HepG2 (cell line): Measurements from ENCODE around the gene KPNA3. TPM values are rescaled to one million over a fixed set of nuclear protein-coding genes. Genes with fewer than 3 reads are reported as not detected.

Experiments
- CCAR2 ChIP-seq: fragments of 200-400 bp; formaldehyde crosslinking; optimal IDR thresholded peaks from 2 replicates; pipeline ENCODE3; 2018; ENCODE audit warnings: low read depth, mild to moderate bottlenecking, low read length, moderate library complexity
- EP300 ChIP-seq, 3 experiments: sonication (generic) in 1 of 3; formaldehyde crosslinking in 1 of 3; IDR thresholded peaks; 2 replicates each; pipeline versions ENCODE4 v1.5.1 to v1.6.1; 2011 to 2020; ENCODE audit warnings: low read depth in 2 of 3, low read length in 2 of 3, borderline replicate concordance in 1 of 3, improper control_type of control experiment in 1 of 3, mild to moderate bottlenecking in 1 of 3, missing genetic modification reagents in 1 of 3, moderate library complexity in 1 of 3
- IKZF1 ChIP-seq: fragments of 450-650 bp; IDR thresholded peaks from 2 replicates; pipeline ENCODE4 v1.7.1; 2016
- NFKB2 ChIP-seq: sonication (generic); formaldehyde crosslinking; IDR thresholded peaks from 2 replicates; pipeline ENCODE4 v1.4.0; 2020; ENCODE audit warnings: missing genetic modification reagents, borderline replicate concordance
- SRSF4 ChIP-seq: fragments of 200-400 bp; formaldehyde crosslinking; IDR thresholded peaks from one replicate; pipeline ENCODE4 v1.6.1; 2018; ENCODE audit warnings: mild to moderate bottlenecking, low read depth, low read length, moderate library complexity; ENCODE audit not compliant: poor library complexity, severe bottlenecking
- ZC3H13 ChIP-seq: sonication (generic); formaldehyde crosslinking; IDR thresholded peaks from 2 replicates; pipeline ENCODE4 v1.8.1; 2023; ENCODE audit warnings: mild to moderate bottlenecking, missing genetic modification reagents, moderate library complexity
- ZFAT ChIP-seq: sonication (generic); formaldehyde crosslinking; conservative IDR thresholded peaks from 2 replicates; pipeline ENCODE4 v1.8.1; 2023; ENCODE audit warnings: missing genetic modification reagents, inconsistent platforms
- ZMYM3 ChIP-seq: sonication (generic); formaldehyde crosslinking; IDR thresholded peaks from 2 replicates; pipeline ENCODE4 v1.5.1; 2020; ENCODE audit warnings: mild to moderate bottlenecking, missing genetic modification reagents
- ZNF232 ChIP-seq: sonication (generic); formaldehyde crosslinking; IDR thresholded peaks from 2 replicates; pipeline ENCODE4 v1.4.0; 2020; ENCODE audit warnings: missing genetic modification reagents, borderline replicate concordance
- ZNF33B ChIP-seq: sonication (generic); formaldehyde crosslinking; IDR thresholded peaks from 2 replicates; pipeline ENCODE4 v1.5.1; 2020; ENCODE audit warnings: mild to moderate bottlenecking, missing genetic modification reagents
- ZNF543 ChIP-seq: sonication (generic); formaldehyde crosslinking; IDR thresholded peaks from 2 replicates; pipeline ENCODE4 v1.4.0; 2020; ENCODE audit warnings: mild to moderate bottlenecking, missing genetic modification reagents
- ZNF713 ChIP-seq: sonication (generic); formaldehyde crosslinking; IDR thresholded peaks from 2 replicates; pipeline ENCODE4 v1.4.0; 2020; ENCODE audit warnings: mild to moderate bottlenecking, missing genetic modification reagents
- ZNF780A ChIP-seq: sonication (generic); formaldehyde crosslinking; IDR thresholded peaks from 2 replicates; pipeline ENCODE4 v1.8.0; 2022; ENCODE audit warnings: mild to moderate bottlenecking, missing genetic modification reagents, moderate library complexity
- ZNF792 ChIP-seq: IDR thresholded peaks from 2 replicates; pipeline ENCODE4 v1.6.1; 2016
- polyA plus RNA-seq, 8 experiments: library from polyadenylated mRNA; depleted of rRNA in 3 of 8; stranded (reverse) in 7 of 8; unstranded in 1 of 8; fragments of >200 nt; fragmentation: Illumina TruSeq in 4 of 8; extraction: Trizol in 4 of 8; gene quantifications; 2 replicates each; pipeline versions ENCODE4 v1.2.1 to v1.2.3, GENCODE V29; 2011 to 2016; ENCODE audit warnings: low read depth in 4 of 8, missing spikeins in 1 of 8, mixed read lengths in 1 of 8; ENCODE audit not compliant: insufficient read depth in 1 of 8
- total RNA-seq, 5 experiments: library from RNA; depleted of rRNA; stranded (reverse); fragments of >200 nt; fragmentation: Illumina TruSeq; extraction: Trizol; gene quantifications; 2 replicates each; pipeline ENCODE4 v1.2.3, GENCODE V29; 2016; ENCODE audit warnings: low read depth in 1 of 5
- TF ChIP-seq, protein P1 (sequence below), 2 experiments: sonication (generic) in 1 of 2; formaldehyde crosslinking in 1 of 2; IDR thresholded peaks; 2 replicates each; pipeline versions ENCODE4 v1.4.0 to v1.6.1; 2016 to 2020; ENCODE audit warnings: borderline replicate concordance in 1 of 2, low read depth in 1 of 2, mild to moderate bottlenecking in 1 of 2, missing genetic modification reagents in 1 of 2
- TF ChIP-seq, protein P2 (sequence below): sonication (generic); formaldehyde crosslinking; IDR thresholded peaks from 2 replicates; pipeline ENCODE4 v1.8.0; 2022; ENCODE audit warnings: mild to moderate bottlenecking, missing genetic modification reagents, borderline replicate concordance
- TF ChIP-seq, protein P3 (sequence below): sonication (generic); formaldehyde crosslinking; IDR thresholded peaks from 2 replicates; pipeline ENCODE4 v1.8.0; 2022; ENCODE audit warnings: mild to moderate bottlenecking, missing genetic modification reagents

The KPNA3 gene
- total and polyA plus RNA-seq, 2 of the 13 experiments (the other 11 are each of a cell fraction or from before 2014, with no cell fraction given): 13.0 to 28.9 TPM

DNA sequence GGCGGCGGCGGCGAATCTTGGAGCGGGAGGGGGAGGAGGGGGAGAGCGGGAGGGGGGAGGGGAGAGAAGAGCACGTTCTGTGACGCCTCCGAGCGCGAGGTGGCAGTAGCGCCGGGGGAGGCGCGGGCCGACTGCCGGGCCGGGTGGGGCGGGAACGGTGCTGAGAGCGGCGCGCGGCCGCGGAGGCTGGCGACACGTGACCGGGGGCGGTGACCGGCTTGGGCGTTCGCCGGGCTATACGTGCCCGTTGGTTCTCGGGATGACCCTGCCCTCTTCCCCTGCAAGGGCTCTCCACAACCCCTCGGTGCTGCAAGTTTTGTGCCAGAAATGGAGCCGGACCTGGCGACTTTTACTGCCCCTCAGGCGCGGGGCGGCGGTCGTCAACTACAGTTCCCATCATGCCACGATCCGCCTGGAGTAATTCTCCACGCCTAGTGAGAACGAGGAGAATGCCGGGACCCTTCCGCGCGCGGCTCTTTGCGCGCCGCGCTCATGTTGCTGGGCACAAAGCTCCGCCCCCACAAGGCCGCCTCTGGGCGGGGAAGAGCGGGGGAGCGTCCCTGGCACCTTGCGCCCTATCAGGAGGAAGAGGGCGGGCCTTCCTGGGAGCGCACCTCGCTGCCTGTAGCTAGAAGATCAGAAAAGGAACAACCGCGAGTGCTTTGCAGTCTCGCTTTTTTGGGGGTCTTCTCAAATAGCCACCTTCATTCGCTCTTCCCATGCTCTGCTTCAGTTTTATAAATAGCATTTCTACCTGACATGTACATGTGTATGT is at the start of gene KPNA3 (continued):
- TF ChIP-seq SRSF4 (no peak), IKZF1 (no peak), ZC3H13 (CRISPR knock-in tag) (peak; percentile 82), CCAR2 (no peak), ZNF780A (CRISPR knock-in tag) (no peak), ZMYM3 (CRISPR knock-in tag) (0 out of 2 replicates have a peak, but pooled peaks have one; percentile 13), ZNF543 (CRISPR knock-in tag) (peak; percentile 42; the same call in 1 of the 2 replicates), ZNF792 (0 out of 2 replicates have a peak, but pooled peaks have one; percentile 55), ZNF713 (CRISPR knock-in tag) (no peak), EP300 (IDR thresholded peaks at IDR 0.05; ENCODE audit: low read depth in 2 of 2, low read length in 2 of 2) (no peak), EP300 (CRISPR knock-in tag; IDR thresholded peaks at IDR 0.05; ENCODE audit: borderline replicate concordance) (no peak), NFKB2 (peak; percentile 90; the same call in 1 of the 2 replicates), ZFAT (CRISPR knock-in tag) (no peak), ZNF33B (CRISPR knock-in tag) (no peak), ZNF232 (peak; percentile 33; the same call in 1 of the 2 replicates)
- TF ChIP-seq, protein P1, sequence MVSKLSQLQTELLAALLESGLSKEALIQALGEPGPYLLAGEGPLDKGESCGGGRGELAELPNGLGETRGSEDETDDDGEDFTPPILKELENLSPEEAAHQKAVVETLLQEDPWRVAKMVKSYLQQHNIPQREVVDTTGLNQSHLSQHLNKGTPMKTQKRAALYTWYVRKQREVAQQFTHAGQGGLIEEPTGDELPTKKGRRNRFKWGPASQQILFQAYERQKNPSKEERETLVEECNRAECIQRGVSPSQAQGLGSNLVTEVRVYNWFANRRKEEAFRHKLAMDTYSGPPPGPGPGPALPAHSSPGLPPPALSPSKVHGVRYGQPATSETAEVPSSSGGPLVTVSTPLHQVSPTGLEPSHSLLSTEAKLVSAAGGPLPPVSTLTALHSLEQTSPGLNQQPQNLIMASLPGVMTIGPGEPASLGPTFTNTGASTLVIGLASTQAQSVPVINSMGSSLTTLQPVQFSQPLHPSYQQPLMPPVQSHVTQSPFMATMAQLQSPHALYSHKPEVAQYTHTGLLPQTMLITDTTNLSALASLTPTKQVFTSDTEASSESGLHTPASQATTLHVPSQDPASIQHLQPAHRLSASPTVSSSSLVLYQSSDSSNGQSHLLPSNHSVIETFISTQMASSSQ (IDR thresholded peaks at IDR 0.05; ENCODE audit: low read depth): no peak
- TF ChIP-seq, protein P1 (CRISPR knock-in tag; IDR thresholded peaks at IDR 0.05; ENCODE audit: borderline replicate concordance): peak; percentile 73; the same call in 1 of the 2 replicates
- TF ChIP-seq, protein P2, sequence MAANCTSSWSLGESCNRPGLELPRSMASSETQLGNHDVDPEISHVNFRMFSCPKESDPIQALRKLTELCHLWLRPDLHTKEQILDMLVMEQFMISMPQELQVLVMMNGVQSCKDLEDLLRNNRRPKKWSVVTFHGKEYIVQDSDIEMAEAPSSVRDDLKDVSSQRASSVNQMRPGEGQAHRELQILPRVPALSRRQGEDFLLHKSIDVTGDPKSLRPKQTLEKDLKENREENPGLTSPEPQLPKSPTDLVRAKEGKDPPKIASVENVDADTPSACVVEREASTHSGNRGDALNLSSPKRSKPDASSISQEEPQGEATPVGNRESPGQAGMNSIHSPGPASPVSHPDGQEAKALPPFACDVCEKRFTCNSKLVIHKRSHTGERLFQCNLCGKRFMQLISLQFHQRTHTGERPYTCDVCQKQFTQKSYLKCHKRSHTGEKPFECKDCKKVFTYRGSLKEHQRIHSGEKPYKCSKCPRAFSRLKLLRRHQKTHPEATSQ (CRISPR knock-in tag): peak; percentile 63; the same call in 1 of the 2 replicates
- TF ChIP-seq, protein P3, sequence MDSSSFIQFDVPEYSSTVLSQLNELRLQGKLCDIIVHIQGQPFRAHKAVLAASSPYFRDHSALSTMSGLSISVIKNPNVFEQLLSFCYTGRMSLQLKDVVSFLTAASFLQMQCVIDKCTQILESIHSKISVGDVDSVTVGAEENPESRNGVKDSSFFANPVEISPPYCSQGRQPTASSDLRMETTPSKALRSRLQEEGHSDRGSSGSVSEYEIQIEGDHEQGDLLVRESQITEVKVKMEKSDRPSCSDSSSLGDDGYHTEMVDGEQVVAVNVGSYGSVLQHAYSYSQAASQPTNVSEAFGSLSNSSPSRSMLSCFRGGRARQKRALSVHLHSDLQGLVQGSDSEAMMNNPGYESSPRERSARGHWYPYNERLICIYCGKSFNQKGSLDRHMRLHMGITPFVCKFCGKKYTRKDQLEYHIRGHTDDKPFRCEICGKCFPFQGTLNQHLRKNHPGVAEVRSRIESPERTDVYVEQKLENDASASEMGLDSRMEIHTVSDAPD (CRISPR knock-in tag): peak; percentile 48; the same call in 1 of the 2 replicates
